NCI-H1105 treated with DMSO at 0.1 percent for 48 hours (cell line): ENCODE measurements around the gene BIRC7.
A peak's percentile ranks its signal among the peaks of the same experiment; 100 is the strongest.

Experiments
- DNase-seq: peaks from one replicate; lab custom pipeline; 2025; lab: John Stamatoyannopoulos, UW

The BIRC7 gene

DNA sequence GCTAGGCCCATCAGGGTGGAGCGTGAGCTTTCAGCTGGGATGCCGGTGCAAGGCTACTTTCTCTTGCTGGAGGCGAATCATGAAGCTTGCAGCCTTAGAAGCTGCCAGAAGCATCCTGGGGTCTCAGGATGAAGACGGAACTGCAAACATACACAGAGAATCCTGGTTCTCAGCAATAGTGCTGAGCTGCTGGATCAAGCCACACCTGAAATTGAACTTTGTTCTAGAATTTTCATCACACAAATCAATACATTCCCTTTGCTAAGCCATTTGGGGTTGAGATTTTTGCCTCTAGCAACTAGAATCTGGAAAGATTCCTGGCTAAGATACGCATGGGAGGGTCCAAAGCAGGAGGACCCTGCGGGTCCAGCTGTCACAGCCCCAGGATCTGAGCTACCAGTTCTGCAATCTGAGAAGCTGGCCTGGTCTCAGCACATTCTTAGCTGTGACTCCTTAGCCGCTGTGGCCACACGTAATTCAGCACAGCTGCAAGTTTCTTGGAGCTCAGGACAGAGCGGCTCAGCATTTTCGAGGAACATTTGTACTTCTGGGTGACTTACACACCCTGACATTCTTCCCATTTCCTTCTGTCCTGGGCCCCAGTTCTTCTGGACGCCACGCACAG, 30.3 kb downstream of the BIRC7 start:
- DNase-seq = no peak

GRCh38 chr20:63267691-63268090, 32.0 kb downstream of the BIRC7 start:
- DNase-seq = no peak

DNA sequence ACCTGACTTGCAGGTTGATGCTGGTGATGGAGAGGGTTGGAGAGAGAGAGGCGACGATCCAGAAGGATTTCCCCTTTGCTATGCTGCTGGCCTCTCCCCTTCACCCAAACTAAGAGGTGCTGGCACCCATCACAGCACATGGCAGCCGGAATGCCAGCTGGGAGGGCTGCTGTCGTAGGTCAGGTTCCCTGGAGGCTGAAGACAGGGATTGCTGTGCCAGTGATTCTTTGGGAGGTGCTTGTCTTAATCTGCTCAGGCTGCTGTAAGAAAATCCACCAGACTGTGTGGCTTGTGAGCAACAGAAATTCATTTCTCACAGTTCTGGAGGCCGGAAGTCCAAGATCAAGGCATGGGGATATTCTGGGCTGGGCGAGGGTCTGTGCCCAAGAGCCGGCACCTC, 32.6 kb downstream of the BIRC7 start:
- DNase-seq = no peak

DNA sequence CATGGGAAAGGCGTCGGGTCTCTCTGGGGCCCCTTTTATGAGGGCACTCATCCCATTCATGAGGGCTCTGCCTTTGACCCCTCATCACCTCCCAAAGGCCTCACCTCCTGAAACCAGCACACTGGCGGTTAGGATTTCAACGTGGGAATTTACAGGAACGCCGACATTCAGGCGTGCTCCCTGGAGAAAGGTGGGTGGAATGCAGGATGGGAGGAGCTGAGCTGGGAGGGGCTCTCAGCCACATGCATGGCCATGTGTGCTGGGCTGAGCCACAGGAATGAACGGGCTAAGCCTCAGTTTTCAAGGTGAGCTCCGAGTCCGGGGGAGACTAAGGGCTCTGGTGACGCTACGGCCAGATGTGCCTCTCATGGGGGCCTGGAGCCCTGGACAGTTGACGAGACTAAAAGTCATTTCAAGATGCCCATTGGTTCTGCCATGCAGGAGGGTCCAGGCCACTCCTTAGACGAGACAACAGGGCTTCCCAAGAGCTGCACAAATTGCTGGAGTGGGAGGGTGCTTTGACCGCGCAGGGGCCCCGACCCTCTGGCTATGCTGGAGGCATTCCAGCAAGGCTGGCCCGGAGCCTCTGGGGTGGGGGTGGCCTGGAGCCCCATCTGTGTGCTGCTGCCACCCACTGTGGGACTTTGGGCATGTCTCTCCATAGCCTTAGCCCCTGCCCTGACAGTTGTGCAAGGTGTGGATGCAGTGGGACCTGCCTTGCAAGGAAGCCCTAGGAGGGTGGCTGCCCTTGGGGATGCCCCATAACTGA, 33.1 kb downstream of the BIRC7 start:
- DNase-seq = no peak

DNA sequence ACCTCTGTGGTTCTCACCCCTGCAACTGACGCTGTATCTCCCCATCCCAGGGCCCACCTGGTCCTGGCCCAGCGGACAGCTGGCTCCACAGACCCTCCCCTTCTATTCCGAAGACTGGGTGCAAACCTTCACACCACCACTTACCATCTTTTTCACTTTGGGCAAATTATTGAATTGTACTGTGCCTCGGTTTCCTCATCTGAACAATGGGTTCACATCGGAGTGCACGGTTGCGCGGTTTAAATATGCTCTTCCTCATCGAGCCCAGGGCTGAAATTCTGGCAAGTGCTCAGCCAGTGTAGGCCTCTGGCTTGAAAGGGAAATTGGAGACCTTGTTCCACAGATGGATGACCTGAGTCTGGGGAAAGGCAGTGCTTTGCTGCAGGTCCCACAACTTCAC, 34.0 kb downstream of the BIRC7 start:
- no peak for DNase-seq

GRCh38 chr20:63270606-63271325, 35.1 kb downstream of the BIRC7 start:
- DNase-seq = no peak

DNA sequence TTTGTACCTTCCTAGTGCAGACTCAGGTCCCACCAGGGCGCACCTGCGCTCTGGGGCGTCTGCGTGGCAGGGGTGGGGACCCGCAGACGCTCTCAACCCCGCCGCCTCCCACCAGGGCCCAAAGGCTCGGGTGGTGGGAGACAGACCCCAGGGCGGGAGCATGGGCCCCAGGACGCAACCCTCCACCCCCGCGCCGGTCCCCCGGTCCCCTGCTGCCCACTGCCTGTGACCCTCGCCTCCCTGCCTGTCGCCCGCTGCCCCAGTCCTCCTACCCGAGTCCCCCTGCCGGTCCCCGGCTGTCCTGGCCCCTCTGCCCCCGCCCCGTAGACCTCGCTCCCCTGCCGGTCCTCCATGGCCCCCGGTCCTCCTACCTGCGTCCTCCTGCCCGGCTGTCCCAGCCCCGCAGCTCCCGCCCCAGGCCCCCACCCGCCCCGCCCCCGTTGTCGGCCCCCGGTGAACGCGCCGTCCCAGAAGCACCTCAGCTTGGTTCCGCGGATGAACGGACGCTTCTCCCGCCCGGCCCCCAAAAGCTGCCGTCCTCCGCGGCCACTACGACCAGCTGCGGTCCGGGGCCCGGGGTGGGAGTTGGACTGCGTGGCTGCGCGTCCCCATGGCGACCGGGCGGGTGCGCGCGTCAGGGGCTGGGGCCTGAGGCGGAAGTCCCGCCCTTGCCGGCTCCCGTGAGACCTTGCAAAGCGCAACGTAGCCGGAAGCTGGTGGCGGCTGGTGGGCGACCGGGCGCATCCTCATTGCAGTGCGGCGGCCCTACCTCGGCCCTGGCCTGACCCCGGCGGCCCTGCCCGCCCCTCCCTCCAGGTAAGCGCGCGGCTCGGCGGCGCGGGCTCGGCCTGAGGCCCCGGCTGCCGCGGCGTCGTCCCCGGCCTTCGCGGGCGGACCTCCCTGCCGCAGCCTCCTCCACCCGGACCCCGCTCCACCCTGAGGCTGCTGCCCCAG, 36.7 kb downstream of the BIRC7 start, which contains the start of gene ARFGAP1:
TSS of gene ARFGAP1 (plus strand) at position 709 of the 954 bp plus-strand sequence. CDS start 2,768 bp downstream, outside the sequence.
- DNase-seq = peak; percentile 83

DNA sequence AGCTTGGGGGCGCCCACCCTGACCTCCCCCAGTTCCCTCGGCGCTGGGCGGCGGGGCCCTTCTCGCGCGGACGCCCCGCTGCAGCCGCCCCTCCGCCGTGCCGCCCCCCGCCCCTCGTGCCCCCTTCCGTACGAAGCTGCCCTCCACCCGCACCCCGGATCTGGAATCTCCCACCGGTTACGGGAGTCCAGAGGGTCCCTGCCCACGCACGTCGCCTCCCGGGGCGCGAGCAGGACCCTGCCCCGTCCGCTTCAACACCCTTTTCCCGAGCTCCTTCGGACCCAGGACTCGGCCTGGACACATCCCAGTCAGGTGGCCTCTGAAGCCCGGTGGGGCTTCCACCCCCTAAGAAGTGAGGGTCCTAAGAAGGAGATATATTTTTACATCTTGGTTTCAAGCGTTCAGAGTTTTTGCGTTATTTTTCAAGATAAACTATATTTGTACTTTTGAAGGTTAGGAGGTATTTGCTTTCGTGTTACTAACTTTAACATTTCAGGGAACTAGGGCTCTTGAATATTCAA, 37.4 kb downstream of the BIRC7 start:
- no peak for DNase-seq

GRCh38 chr20:63273635-63274380, 38.1 kb downstream of the BIRC7 start:
- no peak for DNase-seq

GRCh38 chr20:63274381-63275228, 38.9 kb downstream of the BIRC7 start:
- no peak for DNase-seq

GRCh38 chr20:63275825-63276224, 40.1 kb downstream of the BIRC7 start:
- DNase-seq = no peak

DNA sequence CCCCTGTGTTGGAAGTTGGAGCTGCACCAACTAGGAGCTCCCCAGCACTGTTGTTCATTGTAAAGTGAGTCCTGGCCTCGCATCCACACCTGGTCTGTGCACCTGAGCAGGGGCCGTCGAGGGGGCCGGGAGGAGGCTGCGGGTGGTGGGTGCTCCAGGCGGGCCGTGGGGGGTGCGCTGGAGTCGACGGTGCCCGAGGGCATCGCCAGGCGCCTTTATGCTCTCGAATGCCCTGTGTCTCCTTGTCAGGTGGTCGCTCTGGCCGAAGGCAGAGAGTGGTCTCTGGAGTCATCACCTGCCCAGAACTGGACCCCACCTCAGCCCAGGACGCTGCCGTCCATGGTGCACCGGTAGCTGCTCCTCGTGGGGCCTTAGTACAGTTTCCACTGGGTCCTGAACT, 41.3 kb downstream of the BIRC7 start:
- DNase-seq = no peak

GRCh38 chr20:63277466-63278272, 42.0 kb downstream of the BIRC7 start:
- no peak for DNase-seq

GRCh38 chr20:63278661-63279060, 43.0 kb downstream of the BIRC7 start:
- DNase-seq = no peak

- DNase-seq = no peak
Observed at GRCh38 chr20:63279931-63280330, 44.2 kb downstream of the BIRC7 start.

DNA sequence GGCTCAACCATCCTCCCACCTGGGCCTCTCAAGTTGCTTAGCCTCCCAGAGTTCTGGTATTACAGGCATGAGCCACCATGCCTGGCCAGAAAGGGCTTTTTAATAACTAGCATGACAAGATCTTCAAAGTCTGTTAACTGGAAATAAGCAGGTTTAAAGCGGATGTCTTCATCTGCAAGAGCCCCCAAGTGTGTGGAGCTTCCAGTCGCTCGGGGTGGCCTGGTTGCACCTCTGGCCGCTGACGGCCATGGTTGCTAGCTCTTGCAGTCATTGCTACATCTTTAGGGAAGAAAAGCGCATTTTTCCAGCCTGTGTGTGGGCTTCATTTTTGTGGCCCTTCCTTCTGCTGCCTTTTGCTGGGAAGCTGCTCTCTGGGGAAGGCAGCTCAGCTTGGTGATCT, 44.7 kb downstream of the BIRC7 start:
- no peak for DNase-seq

DNA sequence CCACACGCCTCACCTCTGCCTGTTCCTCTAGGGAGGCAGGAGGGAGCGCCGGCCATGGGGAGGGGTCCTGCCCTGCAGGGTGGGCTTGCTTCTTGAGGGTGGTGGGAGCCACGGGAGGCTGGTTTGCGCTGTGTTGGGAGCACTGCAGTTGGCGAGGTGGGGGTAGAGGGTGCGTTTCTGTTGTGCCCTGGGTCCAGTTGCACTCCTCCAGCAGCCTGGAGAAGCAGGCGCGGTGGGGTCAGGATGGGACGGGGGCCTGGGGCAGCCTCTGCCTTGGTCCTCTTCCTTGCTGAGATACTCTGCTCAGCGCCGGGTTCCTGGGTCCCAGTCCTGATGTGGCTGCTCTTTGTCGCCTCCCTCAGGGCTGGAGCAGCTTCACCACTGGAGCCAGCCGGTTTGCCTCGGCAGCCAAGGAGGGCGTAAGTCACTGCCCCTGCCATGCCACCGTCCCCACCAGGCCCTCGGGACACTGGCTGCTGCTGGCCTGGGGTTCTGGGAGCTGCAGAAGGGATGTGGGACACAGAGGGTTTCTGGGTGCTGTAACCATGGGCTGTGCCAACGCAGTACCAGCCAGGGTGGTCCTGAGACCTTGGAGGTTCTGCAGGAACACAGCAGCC, 45.3 kb downstream of the BIRC7 start:
- DNase-seq = no peak
